GM18502 (cell line): ENCODE measurements around the gene LIG4.

ENCODE experiments used
- ATAC-seq: cut with Tn5 transposase; IDR thresholded peaks from one replicate; pipeline ENCODE4 v1.9.1; 2021; ENCODE audit warnings: mild to moderate bottlenecking; ENCODE audit not compliant: unreplicated experiment, poor library complexity

The LIG4 gene

DNA sequence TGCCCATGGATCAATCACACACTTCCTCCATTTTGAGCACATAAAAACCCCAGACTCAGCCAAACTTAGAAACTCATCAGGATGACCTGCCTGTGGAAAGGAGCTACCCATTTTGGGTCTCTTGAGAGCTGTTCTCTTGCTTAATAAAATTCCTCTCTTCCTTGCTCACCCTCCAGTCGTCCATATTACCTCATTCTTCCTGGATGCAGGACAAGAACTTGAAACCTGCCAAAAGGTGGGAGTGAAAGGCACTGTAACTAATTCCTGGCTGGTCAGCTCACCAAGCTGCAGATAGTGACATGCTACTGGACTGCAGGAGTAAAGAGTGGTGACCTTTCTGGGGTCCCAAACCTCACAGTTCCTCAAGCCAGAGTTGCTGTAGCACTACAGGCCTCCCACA lies 20.2 kb downstream of the LIG4 start:
- ATAC-seq = no peak

DNA sequence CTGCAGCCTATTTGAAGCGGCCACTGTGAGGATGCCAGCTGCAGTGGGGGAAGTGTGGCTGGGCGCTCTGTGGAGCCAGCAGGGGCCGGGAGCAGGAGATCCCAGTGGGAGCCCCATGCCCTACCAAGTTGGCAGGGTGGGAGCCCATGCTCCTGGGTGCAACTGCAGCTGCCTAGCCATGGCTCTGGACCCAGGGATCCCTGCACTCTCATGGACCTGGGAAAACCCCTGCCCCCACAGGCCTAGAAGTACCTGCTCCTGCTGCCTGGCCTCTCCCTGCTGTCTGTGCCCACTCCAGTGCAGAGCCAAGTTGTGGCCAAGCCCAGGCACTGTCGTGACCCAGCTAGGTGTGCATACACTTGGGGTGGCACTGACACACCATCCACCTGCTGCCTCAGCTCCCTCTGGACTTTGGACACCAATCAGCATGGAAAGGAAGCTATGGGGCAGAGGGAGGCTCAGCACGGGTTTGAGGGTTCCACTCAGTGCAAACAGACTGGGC lies 20.9 kb downstream of the LIG4 start:
- no peak for ATAC-seq

DNA sequence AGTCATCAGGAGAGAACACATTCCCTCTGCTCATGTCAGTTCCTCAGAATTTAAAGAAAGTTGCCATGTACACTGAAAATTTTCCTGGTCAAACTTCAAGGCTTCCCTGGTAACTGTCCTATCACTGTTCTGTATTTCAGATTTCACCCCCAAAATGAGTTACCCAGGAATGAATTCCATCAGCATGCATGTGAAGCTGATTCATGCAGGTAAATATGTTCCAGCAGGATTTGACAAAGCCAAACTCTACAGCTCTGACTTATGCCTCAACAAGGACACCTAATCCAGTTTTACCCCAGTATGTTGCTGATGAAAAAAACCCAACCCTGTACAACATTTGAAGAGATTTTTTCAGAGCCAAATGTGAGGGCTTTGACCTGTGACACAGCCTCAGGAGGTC lies 21.5 kb downstream of the LIG4 start:
- ATAC-seq = no peak

DNA sequence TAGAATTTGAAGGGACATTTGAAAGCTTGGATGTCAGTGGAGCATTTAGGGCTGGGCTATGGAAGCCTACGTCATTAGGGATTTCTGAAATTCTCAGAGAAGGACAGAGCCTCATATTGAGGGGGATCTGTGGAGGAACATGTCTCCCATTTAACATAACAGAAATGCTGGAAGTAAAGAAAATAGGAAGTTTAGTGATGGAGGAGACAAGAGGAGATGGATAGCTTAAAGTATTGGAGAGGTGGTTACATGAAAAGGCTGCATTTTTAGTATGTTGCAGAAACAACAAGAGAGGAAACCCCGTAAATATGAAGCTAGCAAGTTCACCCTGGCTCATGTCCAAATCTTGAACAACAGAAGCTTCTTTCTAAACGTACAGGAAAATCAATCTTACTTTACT lies 24.4 kb downstream of the LIG4 start:
- ATAC-seq = no peak

DNA sequence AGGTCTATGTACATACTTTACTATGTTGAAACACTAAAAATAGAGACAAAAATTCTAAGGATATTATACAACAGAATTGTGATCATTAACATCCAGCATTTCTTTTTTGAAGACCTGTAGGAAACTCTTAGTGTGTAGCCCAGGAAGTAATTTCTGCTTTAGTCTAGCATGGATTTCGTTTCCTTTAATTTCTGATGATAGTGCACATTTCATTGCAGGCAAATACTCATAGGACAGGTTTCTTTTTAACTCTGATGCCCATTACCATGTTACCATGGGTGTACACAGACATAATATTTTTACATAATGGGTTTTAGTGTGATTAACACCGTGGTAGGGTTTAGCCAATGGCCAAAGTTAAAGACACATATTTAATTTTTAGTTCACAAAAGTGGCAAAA lies 27.1 kb downstream of the LIG4 start:
- ATAC-seq = no peak

DNA sequence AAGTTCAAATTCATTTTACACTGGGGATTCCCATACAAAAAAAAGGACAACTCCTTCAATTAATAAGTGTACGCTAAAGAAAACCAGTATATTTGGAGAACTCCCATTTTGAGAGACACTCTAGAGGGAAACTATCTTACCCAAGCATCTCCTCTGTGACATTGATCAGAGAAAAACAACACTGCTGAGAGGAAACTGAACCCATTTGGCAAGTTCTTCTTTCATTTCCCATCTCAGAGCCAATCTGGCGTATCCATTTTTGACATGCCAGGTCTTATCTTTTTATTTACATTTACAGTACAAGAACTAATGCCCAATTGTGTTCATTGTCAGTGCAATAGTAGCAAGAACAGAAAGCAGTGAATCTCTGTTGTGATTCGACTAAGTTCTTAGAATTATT lies 30.1 kb downstream of the LIG4 start:
- ATAC-seq = no peak

DNA sequence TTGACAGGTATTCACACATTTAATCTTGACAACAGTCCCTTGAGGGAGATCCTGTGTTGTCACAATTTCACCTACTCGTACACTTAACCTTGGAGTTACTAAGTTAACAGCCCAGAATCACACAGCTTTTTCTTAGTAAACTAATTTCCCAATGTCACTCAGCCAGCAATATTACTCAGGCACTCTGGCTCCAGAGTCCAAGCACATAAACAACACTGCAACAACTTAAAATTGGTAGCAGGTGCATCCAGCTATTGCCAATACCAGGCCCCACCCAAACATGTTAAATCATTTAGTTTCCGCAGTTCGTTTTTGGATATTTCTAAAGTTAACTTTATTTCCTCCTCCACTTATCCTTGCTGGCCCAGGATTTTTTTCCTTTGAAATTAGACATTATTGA lies 32.7 kb downstream of the LIG4 start:
- ATAC-seq = no peak

DNA sequence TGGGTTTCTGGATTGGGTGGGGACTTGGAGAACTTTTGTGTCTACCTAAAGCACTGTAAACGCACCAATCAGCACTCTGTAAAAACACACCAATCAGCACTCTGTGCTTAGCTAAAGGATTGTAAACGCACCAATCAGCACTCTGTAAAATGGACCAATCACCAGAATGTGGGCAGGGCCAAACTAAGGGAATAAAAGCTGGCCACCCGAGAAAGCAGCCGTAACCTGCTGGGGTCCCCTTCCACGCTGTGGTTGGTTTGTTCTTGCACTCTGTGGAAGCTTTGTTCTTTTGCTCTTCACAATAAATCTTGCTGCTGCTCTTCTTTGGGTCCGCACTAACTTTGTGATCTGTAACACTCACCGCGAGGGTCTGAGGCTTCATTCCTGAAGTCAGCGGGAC lies 37.3 kb downstream of the LIG4 start:
- no peak for ATAC-seq

DNA sequence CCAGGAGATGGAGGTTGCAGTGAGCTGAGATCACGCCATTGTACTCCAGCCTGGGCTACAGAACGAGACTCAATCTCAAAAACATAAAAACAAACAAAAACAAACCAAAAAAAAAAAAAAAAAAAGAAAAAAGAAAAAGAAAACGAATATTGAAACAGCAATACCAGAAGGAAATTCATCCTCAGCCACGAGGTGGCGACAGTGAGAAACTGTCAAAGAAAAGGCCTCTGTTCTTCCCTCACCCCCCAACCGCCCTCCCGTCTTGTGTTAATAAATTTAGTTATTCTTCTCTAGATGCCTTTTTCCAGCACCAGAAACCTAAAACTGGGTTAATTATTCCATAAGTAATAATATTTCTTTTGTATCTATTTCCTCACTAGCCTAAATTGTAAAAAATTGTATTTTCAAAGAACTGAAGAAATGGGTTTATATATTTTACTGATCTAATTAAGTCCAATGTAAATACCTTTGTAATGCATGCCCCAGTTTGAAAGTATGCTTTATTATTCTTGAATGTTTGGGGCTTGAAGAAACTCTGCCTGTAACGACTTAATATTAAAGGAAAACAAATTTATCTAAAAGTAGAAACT lies 38.6 kb downstream of the LIG4 start:
- peak; percentile 81 for ATAC-seq

DNA sequence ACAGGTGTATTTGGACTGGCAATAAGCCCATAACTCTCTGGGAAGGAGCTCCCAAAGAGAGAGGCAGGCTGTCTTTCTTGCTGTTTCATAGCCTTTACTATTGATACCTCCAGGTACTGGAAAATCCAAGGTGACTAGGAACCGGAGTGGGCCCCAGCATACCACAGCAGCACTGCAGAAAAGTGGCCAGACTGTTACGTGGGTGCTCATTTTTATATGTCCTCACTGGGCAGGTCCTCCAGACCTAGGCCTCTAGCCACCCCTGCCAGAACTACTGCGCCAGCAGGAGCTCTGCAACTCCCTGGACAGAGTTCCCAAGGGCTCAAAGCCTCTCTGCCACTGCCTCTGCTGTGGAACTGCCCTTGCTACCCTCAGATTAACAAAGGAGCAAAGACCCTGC lies 46.4 kb downstream of the LIG4 start:
- no peak for ATAC-seq

DNA sequence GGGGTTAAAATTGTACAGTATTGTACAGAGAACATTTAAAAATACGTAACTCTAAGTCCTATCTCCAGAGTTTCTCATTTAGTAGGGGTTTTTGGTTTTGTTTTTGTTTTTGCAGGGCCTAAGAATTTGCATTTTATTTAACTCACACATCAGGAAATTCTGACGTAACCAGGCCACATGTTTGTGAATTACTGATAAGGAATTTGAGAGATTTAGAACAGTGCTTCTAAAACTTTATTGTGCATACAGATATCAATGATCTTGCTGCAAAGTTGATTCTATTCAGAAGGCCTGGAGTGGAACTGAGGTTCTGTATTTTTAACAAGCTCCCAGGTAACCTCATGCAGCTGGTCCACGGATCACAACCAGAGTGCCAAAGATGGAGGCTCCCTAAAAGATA lies 49.3 kb downstream of the LIG4 start:
- no peak for ATAC-seq

DNA sequence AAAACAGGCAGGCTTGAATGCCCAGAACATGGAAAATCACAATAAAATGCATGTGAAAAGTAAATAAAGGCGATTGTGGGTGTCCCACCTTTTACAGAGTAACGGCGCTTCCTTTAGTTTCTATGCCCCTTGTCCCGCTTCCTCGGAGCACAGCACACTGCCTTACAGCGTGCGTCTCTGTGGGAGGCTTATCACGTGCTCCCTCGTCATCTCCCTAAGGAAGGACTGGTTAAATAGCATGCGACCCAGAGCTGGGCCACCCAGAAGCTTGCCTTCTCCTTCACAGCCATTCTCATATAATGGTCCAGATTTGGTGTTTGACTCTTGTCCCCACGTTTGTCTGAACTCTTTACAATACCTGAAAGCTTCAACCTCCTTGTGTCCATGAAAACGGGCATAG lies 56.6 kb downstream of the LIG4 start:
- no peak for ATAC-seq
